Left renal cortex interstitium (tissue), 4 donors: ENCODE results near the gene FEZF2. TPM values are rescaled to one million over a fixed set of nuclear protein-coding genes. Genes with fewer than 3 reads are reported as not detected.

Experiments
- DNase-seq, 4 donors: peaks; one replicate each; pipeline ENCODE4 v3.0.0-alpha.2; 2013; ENCODE audit warnings: low read depth in 4 of 4, low spot score in 2 of 4, missing footprints in 1 of 4
- polyA plus RNA-seq, 4 donors: library from polyadenylated mRNA; unstranded; fragments of 120-200 nt; gene quantifications; one replicate each; pipeline ENCODE4 v1.2.1, GENCODE V29; 2013; ENCODE audit not compliant: insufficient read length in 4 of 4

The FEZF2 gene
- polyA plus RNA-seq, 4 donors: not detected

GRCh38 chr3:62335196-62335595, 38.2 kb downstream of the FEZF2 start:
- no peak for DNase-seq

GRCh38 chr3:62332835-62333244, 40.5 kb downstream of the FEZF2 start:
- no peak for DNase-seq

GRCh38 chr3:62332017-62332416, 41.3 kb downstream of the FEZF2 start:
- DNase-seq: no peak

- DNase-seq: no peak
These were observed 43.4 kb downstream of the FEZF2 start for GRCh38 chr3:62329971-62330370.

GRCh38 chr3:62325896-62326295, 47.5 kb downstream of the FEZF2 start:
- no peak for DNase-seq

- no peak for DNase-seq
These were observed 50.1 kb downstream of the FEZF2 start for GRCh38 chr3:62323241-62323640.
